ENCODE data around the gene WFDC10A.
"Not testable (repeated sequence)": the region's sequence is repeated elsewhere in the genome, so short reads cannot be mapped to it uniquely, and the experiment has no call there.

WFDC10A gene
- 0 reads per million in 2 donors for total RNA-seq

DNA sequence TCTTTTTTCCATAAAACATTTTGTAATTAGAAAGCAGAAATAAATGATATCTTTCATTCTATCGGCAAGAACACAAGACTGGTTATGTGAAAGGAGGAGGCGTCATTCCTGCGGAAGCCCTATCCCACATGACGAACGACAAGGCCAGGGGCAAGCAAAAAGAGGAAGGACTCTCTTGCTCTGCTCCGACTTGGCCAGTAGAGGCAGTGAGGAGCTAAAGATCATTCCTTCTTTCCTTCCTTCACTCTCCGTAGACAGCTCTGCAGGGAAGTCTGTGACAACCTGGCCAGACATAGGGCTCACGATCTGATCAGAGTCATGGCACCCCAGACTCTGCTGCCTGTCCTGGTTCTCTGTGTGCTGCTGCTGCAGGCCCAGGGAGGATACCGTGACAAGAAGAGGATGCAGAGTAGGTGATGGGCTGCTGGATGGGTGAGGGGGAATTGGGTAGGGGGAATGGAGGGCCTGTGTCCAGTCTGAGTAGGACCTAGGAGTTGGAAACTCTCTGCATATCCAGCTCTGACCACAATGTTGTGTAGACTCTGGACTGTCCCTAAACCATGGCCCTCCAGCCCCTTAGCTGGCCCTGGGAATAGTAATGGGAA, at the start of gene WFDC10A:
TSS of gene WFDC10A (plus strand) at position 244 of the 605 bp plus-strand sequence. CDS start at position 319, 75 bp downstream.
- DNase-seq: no peak

DNA sequence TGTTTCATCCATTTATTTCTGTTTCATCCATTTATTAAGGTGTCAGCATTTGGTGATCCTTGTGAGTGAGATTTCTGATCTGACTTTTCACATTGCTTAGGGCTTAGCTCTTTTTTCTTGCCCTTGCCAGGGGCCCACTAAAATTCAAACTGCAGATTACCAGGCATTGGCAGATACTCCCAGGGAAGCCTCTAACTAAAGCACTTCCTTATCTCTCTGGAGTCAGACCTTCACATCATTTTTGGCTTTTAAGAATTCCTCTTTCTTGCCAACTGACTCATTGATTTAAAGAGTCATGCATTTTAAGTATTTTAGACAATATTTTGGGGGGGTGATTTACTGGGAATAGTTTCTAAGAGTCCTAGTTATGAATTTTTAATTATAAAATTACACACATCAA, 47.8 kb upstream of the WFDC10A start:
- no peak for DNase-seq

- DNase-seq: no peak
Measured at GRCh38 chr20:45583502-45583901, 46.0 kb upstream of the WFDC10A start.

DNA sequence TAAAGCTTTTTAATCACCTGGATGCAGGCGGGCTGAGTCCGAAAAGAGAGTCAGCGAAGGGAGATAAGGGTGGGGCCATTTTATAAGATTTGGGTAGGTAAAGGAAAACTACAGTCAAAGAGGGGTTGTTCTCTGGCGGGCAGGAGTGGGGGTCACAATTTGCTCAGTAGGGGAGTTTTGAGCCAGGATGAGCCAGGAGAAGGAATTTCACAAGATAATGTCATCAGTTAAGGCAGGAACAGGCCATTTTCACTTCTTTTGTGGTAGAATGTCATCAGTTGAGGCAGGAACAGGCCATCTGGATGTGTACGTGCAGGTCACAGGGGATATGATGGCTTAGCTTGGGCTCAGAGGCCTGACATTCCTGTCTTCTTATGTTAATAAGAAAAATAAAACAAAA, 45.2 kb upstream of the WFDC10A start:
- not testable (repeated sequence) for DNase-seq

DNA sequence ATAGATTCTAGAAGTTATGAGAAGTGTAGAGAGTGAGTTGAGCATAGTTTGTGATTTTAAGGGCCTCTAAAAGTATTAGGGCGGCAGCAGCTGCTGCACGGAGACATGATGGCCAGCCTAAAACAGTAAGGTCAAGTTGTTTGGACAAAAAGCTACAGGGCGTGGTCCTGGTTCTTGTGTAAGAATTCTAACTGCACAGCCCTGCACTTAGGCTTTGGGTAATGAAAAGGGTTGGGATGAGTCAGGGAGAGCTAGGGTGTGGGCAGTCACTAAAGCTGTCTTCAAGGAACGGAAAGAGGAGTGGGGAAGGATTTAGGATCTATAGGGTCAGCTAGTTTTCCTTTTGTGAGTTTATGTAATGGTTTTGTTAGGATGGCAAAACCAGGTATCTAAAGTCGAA, 43.6 kb upstream of the WFDC10A start:
- DNase-seq: not testable (repeated sequence)

- no peak for DNase-seq
Measured at GRCh38 chr20:45588800-45589199, 40.7 kb upstream of the WFDC10A start.

GRCh38 chr20:45589725-45590124, 39.8 kb upstream of the WFDC10A start:
- DNase-seq: no peak

- DNase-seq: no peak
Measured at GRCh38 chr20:45592574-45593189, 36.9 kb upstream of the WFDC10A start.

GRCh38 chr20:45593498-45593897, 36.0 kb upstream of the WFDC10A start:
- DNase-seq: no peak

DNA sequence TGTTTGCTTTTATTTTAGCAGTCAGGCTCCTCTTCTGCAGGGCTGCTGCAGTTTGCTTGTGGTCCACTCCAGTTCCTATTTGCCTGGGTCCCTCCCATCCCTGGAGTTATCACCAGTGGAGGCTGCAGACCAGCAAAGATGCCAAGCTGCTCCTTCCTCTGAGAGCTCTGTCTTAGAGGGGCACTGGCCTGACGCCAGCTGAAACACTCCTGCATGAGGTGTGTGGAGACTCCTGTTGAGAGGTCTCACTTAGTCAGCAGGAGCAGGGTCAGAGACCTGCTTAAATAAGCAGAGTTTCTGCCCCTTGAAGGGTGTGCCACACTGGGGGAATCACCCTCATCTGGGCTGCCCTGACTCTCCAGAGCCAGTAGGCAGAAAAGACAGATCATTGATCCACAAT, 34.3 kb upstream of the WFDC10A start:
- DNase-seq: no peak

- no peak for DNase-seq
Measured at GRCh38 chr20:45607810-45608209, 21.7 kb upstream of the WFDC10A start.

DNA sequence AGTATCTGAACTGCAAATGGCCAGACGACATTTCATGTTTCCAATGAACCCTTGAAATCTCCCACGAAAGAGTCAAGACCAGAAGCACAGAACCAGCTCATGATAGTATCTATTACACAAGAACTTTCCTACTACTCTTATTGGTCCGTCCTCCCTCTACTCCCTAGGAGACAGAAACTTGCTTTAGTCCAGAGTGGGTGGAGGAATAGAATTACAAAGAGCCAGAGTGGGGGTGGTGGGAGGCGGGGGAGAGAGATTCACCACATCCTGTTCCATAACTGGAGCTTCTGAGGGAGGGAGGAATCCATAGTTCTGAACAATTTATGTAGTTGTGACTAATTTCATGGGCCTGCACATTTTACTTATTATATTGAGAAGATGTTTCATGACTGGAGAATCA, 18.5 kb upstream of the WFDC10A start:
- DNase-seq: no peak

DNA sequence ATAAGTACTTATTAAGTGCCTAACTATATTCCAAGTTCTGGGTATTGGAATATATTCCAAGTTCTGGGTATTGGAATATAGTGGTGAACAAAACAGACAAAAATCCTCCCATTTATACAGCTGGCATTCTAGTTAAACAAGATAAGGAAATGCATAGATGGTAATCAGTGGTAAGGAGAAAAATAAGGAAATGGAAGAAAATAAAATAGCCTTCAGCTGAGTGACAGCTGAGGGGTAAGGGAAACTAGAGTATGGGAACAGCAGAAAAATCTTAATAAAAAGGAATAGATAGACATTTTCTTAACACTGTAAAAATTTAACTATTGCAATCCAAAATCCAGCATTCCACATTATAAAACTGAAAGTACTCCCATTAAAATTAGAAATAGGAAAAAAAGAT, 17.2 kb upstream of the WFDC10A start:
- no peak for DNase-seq

- no peak for DNase-seq
Measured at GRCh38 chr20:45617591-45617990, 11.9 kb upstream of the WFDC10A start.

DNA sequence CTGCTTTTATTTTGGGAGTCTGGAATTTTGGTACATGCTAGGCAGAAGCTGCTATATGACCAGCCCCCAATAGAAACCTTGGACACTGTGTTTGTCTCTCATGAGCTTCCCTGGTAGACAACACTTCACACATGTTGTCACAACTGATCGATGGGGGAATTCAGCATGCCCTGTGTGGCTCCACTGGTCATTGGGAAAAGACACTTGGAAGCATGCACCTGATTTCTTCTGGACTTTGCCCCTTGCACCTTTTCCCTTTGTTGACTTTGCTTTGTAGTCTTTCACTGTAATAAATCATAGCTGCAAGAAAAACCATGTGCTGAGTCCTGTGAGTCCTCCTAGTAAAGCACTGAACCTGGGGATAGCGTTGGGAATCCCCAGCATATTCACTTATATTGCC, 7.9 kb upstream of the WFDC10A start:
- no peak for DNase-seq

GRCh38 chr20:45626540-45626939, 3.0 kb upstream of the WFDC10A start:
- DNase-seq: no peak

DNA sequence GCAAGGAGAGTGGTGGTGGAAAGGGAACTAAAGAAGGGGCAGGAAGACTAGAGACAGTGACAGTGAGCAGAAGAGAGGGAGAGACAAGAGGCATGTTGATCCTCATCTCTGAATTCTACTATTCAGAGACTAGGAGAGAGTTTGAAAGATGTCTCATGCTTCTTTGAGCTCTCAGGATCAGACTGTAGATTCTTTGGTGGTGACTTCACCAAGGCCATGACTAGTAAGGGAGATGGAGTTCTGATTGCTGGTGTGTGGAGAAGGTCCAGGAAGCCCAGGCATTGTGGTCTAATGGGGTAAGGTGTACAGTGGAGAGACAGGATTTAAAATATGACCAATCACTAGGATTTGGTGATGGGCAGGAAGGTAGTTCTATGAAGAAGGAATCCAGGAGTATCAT, 832 bp downstream of the WFDC10A start:
- no peak for DNase-seq

- no peak for DNase-seq
Measured at GRCh38 chr20:45631184-45631583, 1.6 kb downstream of the WFDC10A start, which contains the start of gene WFDC9. Gene WFDC9 (minus strand): TSS chr20:45631284. CDS start chr20:45610181, 21,103 bp downstream.

DNA sequence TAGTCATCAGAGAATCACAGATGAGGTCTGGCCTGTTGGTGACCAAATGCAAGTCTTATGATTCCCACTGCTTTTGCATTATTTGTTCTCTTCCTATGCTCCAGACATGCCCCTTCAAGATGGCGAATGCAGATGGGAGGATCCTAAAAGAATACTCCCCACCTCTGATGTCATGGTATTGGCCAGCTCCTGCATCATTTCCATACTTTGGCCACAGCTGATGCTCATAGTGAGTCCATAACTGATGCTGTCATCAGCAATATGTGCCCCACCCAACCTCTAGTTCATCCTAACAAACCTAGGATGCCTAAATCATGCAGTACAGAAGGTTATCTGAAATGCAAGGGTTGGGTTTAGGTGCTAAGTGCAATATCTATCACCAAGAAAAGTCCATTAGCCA, 7.0 kb downstream of the WFDC10A start:
- no peak for DNase-seq

DNA sequence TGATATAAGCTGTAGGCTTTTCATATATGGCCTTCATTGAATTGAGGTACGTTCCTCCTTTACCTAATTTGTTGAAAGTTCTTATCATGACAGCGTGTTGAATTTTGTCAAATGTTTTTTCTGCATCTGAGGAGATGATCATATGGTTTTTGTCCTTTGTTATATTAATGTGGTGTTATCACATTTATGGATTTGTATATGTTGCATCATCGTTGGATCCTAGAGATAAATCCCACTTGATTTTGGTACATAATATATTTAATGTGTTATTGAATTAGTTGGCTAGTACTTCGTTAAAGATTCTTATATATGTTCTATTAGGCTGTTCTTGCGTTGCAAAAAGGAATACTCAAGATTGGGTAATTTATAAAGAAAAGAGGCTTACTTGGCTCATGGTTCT, 10.1 kb downstream of the WFDC10A start:
- no peak for DNase-seq

- DNase-seq: not testable (repeated sequence)
Measured at GRCh38 chr20:45641076-45641475, 11.5 kb downstream of the WFDC10A start.

GRCh38 chr20:45645869-45646268, 16.3 kb downstream of the WFDC10A start:
- DNase-seq: not testable (repeated sequence)

DNA sequence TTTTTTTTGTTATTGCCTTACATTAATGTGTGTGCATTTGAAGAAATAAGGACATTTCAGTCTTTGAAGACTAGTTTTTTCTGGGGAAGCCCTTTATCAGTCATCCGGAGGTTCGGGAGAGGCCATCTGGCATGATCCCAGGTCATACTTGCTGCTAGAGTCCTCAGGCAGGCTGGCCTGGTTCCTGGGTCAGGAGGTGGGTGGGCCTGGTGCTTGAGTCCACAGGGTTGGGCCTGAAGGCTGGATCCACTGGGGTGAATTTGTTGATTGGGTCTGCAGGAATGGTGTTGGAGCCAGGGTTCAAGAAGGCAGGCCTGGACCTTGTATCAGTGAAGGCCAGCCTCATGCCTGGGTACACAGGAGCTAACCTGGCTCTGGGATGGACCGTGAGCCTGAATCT, 17.3 kb downstream of the WFDC10A start:
- no peak for DNase-seq

- no peak for DNase-seq
Measured at GRCh38 chr20:45647441-45648050, 18.0 kb downstream of the WFDC10A start.

Measured in T-helper 9 cell (primary cell).